Measurements from ENCODE around the gene GOT1. TPM values are rescaled to one million over a fixed set of nuclear protein-coding genes. Genes with fewer than 3 reads are reported as not detected.

Gene GOT1
- total RNA-seq, 1 experiment from 2014 or later = 65.7 TPM

- intact Hi-C loops (cut with micrococcal nuclease; ENCODE audit: unreplicated experiment) = loop anchor here (10.0 kb wide), 1 partner anchor 905 kb away; no protein-coding TSS in a partner anchor
- Histone ChIP-seq H3K4me1 (ENCODE audit: insufficient read depth, low read length, poor library complexity, severe bottlenecking) (peaks cover 3% of the 10 kb centered on the region), H3K4me3 (ENCODE audit: low read depth, low read length, poor library complexity, severe bottlenecking) (no peak overlapping the region), H3K9me3 (ENCODE audit: low read depth, low read length, poor library complexity, severe bottlenecking) (no peaks in the 10 kb centered on the region), H3K27me3 (replicated peaks; ENCODE audit: insufficient read depth, low read depth, low read length, poor library complexity) (peaks cover 20% of the 10 kb centered on the region), H3K36me3 (ENCODE audit: insufficient read depth, low read length, poor library complexity, severe bottlenecking) (no peaks in the 10 kb centered on the region), H3K27ac (ENCODE audit: low read depth, low read length, poor library complexity, severe bottlenecking) (no peak overlapping the region)
- CTCF ChIA-PET = no interaction called here
- POLR2A ChIA-PET (ENCODE audit: low non-redundant PET) = no interaction called here
- BruUV-seq (replicated peaks) = no TSS peak
- no peak for DNase-seq (ENCODE audit: low spot score)
- TF ChIP-seq, protein P1, sequence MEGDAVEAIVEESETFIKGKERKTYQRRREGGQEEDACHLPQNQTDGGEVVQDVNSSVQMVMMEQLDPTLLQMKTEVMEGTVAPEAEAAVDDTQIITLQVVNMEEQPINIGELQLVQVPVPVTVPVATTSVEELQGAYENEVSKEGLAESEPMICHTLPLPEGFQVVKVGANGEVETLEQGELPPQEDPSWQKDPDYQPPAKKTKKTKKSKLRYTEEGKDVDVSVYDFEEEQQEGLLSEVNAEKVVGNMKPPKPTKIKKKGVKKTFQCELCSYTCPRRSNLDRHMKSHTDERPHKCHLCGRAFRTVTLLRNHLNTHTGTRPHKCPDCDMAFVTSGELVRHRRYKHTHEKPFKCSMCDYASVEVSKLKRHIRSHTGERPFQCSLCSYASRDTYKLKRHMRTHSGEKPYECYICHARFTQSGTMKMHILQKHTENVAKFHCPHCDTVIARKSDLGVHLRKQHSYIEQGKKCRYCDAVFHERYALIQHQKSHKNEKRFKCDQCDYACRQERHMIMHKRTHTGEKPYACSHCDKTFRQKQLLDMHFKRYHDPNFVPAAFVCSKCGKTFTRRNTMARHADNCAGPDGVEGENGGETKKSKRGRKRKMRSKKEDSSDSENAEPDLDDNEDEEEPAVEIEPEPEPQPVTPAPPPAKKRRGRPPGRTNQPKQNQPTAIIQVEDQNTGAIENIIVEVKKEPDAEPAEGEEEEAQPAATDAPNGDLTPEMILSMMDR (conservative IDR thresholded peaks at IDR 0.05; ENCODE audit: low read depth, low read length) = no peak
- TF ChIP-seq EZH2 (IDR thresholded peaks at IDR 0.05; ENCODE audit: borderline replicate concordance, low read depth, low read length, poor library complexity, severe bottlenecking) = no peak
These were observed 60.9 kb downstream of the GOT1 start for GRCh38 chr10:99369551-99369950.

DNA sequence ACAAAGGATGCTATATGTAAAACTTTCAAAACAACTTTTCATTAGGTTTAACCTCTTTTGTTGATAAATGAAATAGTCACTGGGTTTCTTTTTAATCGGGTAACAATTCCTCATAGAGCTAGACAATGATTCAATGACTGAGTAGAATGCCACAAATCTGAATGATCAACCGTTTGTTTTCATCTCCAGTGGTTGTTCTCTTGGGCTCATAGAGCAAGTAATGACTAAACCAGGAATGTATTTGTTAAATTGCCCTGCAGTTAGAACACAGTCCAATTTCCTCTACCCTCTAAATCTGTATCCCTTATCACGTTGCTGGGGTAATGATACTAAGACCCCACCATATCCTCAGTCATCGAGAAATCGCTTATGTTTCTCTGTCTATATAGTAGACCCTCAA is 61.3 kb downstream of the GOT1 start:
- H3K27me3 ChIP-seq (replicated peaks; ENCODE audit: insufficient read depth, low read depth, low read length, poor library complexity) = peaks cover 20% of the 10 kb centered on the region
- peaks cover 3% of the 10 kb centered on the region for H3K4me1 ChIP-seq (ENCODE audit: insufficient read depth, low read length, poor library complexity, severe bottlenecking)
- no TSS peak for BruUV-seq (replicated peaks)
- intact Hi-C loops (cut with micrococcal nuclease; ENCODE audit: unreplicated experiment) = loop anchor here (10.0 kb wide), 1 partner anchor 904 kb away; no protein-coding TSS in a partner anchor
- no peak overlapping the region for H3K4me3 ChIP-seq (ENCODE audit: low read depth, low read length, poor library complexity, severe bottlenecking)
- DNase-seq (ENCODE audit: low spot score) = no peak
- H3K36me3 ChIP-seq (ENCODE audit: insufficient read depth, low read length, poor library complexity, severe bottlenecking) = no peaks in the 10 kb centered on the region
- POLR2A ChIA-PET (ENCODE audit: low non-redundant PET) = no interaction called here
- CTCF ChIA-PET = no interaction called here
- no peaks in the 10 kb centered on the region for H3K9me3 ChIP-seq (ENCODE audit: low read depth, low read length, poor library complexity, severe bottlenecking)
- no peak overlapping the region for H3K27ac ChIP-seq (ENCODE audit: low read depth, low read length, poor library complexity, severe bottlenecking)
- no peak for TF ChIP-seq EZH2 (IDR thresholded peaks at IDR 0.05; ENCODE audit: borderline replicate concordance, low read depth, low read length, poor library complexity, severe bottlenecking)
- TF ChIP-seq, protein P1 (conservative IDR thresholded peaks at IDR 0.05; ENCODE audit: low read depth, low read length) = no peak

GRCh38 chr10:99368646-99369045 is 61.8 kb downstream of the GOT1 start:
- TF ChIP-seq, protein P1 (conservative IDR thresholded peaks at IDR 0.05; ENCODE audit: low read depth, low read length) = no peak
- no peak for TF ChIP-seq EZH2 (IDR thresholded peaks at IDR 0.05; ENCODE audit: borderline replicate concordance, low read depth, low read length, poor library complexity, severe bottlenecking)
- Histone ChIP-seq H3K27ac (ENCODE audit: low read depth, low read length, poor library complexity, severe bottlenecking) (no peak overlapping the region), H3K9me3 (ENCODE audit: low read depth, low read length, poor library complexity, severe bottlenecking) (no peaks in the 10 kb centered on the region), H3K4me3 (ENCODE audit: low read depth, low read length, poor library complexity, severe bottlenecking) (no peak overlapping the region), H3K36me3 (ENCODE audit: insufficient read depth, low read length, poor library complexity, severe bottlenecking) (no peaks in the 10 kb centered on the region), H3K27me3 (replicated peaks; ENCODE audit: insufficient read depth, low read depth, low read length, poor library complexity) (peaks cover 20% of the 10 kb centered on the region), H3K4me1 (ENCODE audit: insufficient read depth, low read length, poor library complexity, severe bottlenecking) (peaks cover 3% of the 10 kb centered on the region)
- POLR2A ChIA-PET (ENCODE audit: low non-redundant PET) = no interaction called here
- no peak for DNase-seq (ENCODE audit: low spot score)
- CTCF ChIA-PET = no interaction called here
- BruUV-seq (replicated peaks) = no TSS peak
- intact Hi-C loops (cut with micrococcal nuclease; ENCODE audit: unreplicated experiment) = loop anchor here (10.0 kb wide), 1 partner anchor 904 kb away; no protein-coding TSS in a partner anchor

Data from A673 (cell line).